Measurements from ENCODE around the gene KCNMA1. TPM values are rescaled to one million over a fixed set of nuclear protein-coding genes. Genes with fewer than 3 reads are reported as not detected.

Gene KCNMA1
- total RNA-seq, 1 experiment from 2014 or later: 1.8 TPM

GRCh38 chr10:77479586-77479985 lies 158.0 kb downstream of the KCNMA1 start:
- Histone ChIP-seq H3K27ac (peak overlapping the region; percentile 42), H3K36me3 (no peaks in the 10 kb centered on the region), H3K4me3 (no peak overlapping the region), H3K4me1 (replicated peaks) (peaks cover 45% of the 10 kb centered on the region), H3K27me3 (replicated peaks) (no peaks in the 10 kb centered on the region), H3K9me3 (replicated peaks) (no peaks in the 10 kb centered on the region)
- DNase-seq (ENCODE audit: low read depth in 1 of 2, low spot score in 2 of 2): no peak

GRCh38 chr10:77478962-77479359 lies 158.6 kb downstream of the KCNMA1 start:
- Histone ChIP-seq H3K27me3 (replicated peaks) (no peaks in the 10 kb centered on the region), H3K4me3 (no peak overlapping the region), H3K36me3 (no peaks in the 10 kb centered on the region), H3K9me3 (replicated peaks) (no peaks in the 10 kb centered on the region), H3K4me1 (replicated peaks) (peaks cover 45% of the 10 kb centered on the region), H3K27ac (peak overlapping the region; percentile 42)
- no peak for DNase-seq (ENCODE audit: low read depth in 1 of 2, low spot score in 2 of 2)

- H3K27ac ChIP-seq: peak overlapping the region; percentile 42
- H3K27me3 ChIP-seq (replicated peaks): no peaks in the 10 kb centered on the region
- no peaks in the 10 kb centered on the region for H3K9me3 ChIP-seq (replicated peaks)
- H3K4me1 ChIP-seq (replicated peaks): peaks cover 45% of the 10 kb centered on the region
- H3K4me3 ChIP-seq: no peak overlapping the region
- no peaks in the 10 kb centered on the region for H3K36me3 ChIP-seq
- peak; percentile 86 to 90 for DNase-seq (ENCODE audit: low read depth in 1 of 2, low spot score in 2 of 2)
Measured at GRCh38 chr10:77478247-77478961, 159.2 kb downstream of the KCNMA1 start.

GRCh38 chr10:77475522-77475921 lies 162.1 kb downstream of the KCNMA1 start:
- Histone ChIP-seq H3K27ac (no peak overlapping the region), H3K9me3 (replicated peaks) (no peaks in the 10 kb centered on the region), H3K27me3 (replicated peaks) (no peaks in the 10 kb centered on the region), H3K4me1 (replicated peaks) (peaks cover 39% of the 10 kb centered on the region), H3K36me3 (no peaks in the 10 kb centered on the region), H3K4me3 (no peak overlapping the region)
- no peak for DNase-seq (ENCODE audit: low read depth in 1 of 2, low spot score in 2 of 2)

- Histone ChIP-seq H3K9me3 (replicated peaks) (no peaks in the 10 kb centered on the region), H3K27me3 (replicated peaks) (no peaks in the 10 kb centered on the region), H3K4me3 (no peak overlapping the region), H3K27ac (no peak overlapping the region), H3K36me3 (no peaks in the 10 kb centered on the region), H3K4me1 (replicated peaks) (peaks cover 33% of the 10 kb centered on the region)
- DNase-seq (ENCODE audit: low read depth in 1 of 2, low spot score in 2 of 2): no peak
Measured at GRCh38 chr10:77474939-77475338, 162.7 kb downstream of the KCNMA1 start.

- no peak for DNase-seq (ENCODE audit: low read depth in 1 of 2, low spot score in 2 of 2)
- H3K9me3 ChIP-seq (replicated peaks): no peaks in the 10 kb centered on the region
- no peaks in the 10 kb centered on the region for H3K27me3 ChIP-seq (replicated peaks)
- no peak overlapping the region for H3K4me3 ChIP-seq
- no peaks in the 10 kb centered on the region for H3K36me3 ChIP-seq
- H3K27ac ChIP-seq: no peak overlapping the region
- H3K4me1 ChIP-seq (replicated peaks): peaks cover 27% of the 10 kb centered on the region
Measured at GRCh38 chr10:77474386-77474785, 163.2 kb downstream of the KCNMA1 start.

- no peak for DNase-seq (ENCODE audit: low read depth in 1 of 2, low spot score in 2 of 2)
- no peak overlapping the region for H3K27ac ChIP-seq
- H3K4me3 ChIP-seq: no peak overlapping the region
- no peaks in the 10 kb centered on the region for H3K27me3 ChIP-seq (replicated peaks)
- peaks cover 6% of the 10 kb centered on the region for H3K4me1 ChIP-seq (replicated peaks)
- no peaks in the 10 kb centered on the region for H3K36me3 ChIP-seq
- H3K9me3 ChIP-seq (replicated peaks): no peaks in the 10 kb centered on the region
Measured at GRCh38 chr10:77472146-77472545, 165.5 kb downstream of the KCNMA1 start.

- Histone ChIP-seq H3K36me3 (no peaks in the 10 kb centered on the region), H3K27me3 (replicated peaks) (no peaks in the 10 kb centered on the region), H3K4me3 (no peak overlapping the region), H3K4me1 (replicated peaks) (no peaks in the 10 kb centered on the region), H3K9me3 (replicated peaks) (no peaks in the 10 kb centered on the region), H3K27ac (no peak overlapping the region)
- DNase-seq (ENCODE audit: low read depth in 1 of 2, low spot score in 2 of 2): no peak
Measured at GRCh38 chr10:77471069-77471536, 166.5 kb downstream of the KCNMA1 start.

GRCh38 chr10:77467422-77467963 lies 170.1 kb downstream of the KCNMA1 start:
- no peak for DNase-seq (ENCODE audit: low read depth in 1 of 2, low spot score in 2 of 2)
- H3K27ac ChIP-seq: no peak overlapping the region
- H3K4me1 ChIP-seq (replicated peaks): no peaks in the 10 kb centered on the region
- no peaks in the 10 kb centered on the region for H3K9me3 ChIP-seq (replicated peaks)
- H3K4me3 ChIP-seq: no peak overlapping the region
- no peaks in the 10 kb centered on the region for H3K27me3 ChIP-seq (replicated peaks)
- H3K36me3 ChIP-seq: no peaks in the 10 kb centered on the region

- no peaks in the 10 kb centered on the region for H3K9me3 ChIP-seq (replicated peaks)
- H3K4me3 ChIP-seq: no peak overlapping the region
- no peaks in the 10 kb centered on the region for H3K4me1 ChIP-seq (replicated peaks)
- no peak for DNase-seq (ENCODE audit: low read depth in 1 of 2, low spot score in 2 of 2)
- H3K27me3 ChIP-seq (replicated peaks): no peaks in the 10 kb centered on the region
- no peaks in the 10 kb centered on the region for H3K36me3 ChIP-seq
- H3K27ac ChIP-seq: no peak overlapping the region
Measured at GRCh38 chr10:77463967-77464745, 173.5 kb downstream of the KCNMA1 start.

- Histone ChIP-seq H3K4me3 (no peak overlapping the region), H3K27me3 (replicated peaks) (no peaks in the 10 kb centered on the region), H3K27ac (no peak overlapping the region), H3K4me1 (replicated peaks) (no peaks in the 10 kb centered on the region), H3K36me3 (no peaks in the 10 kb centered on the region), H3K9me3 (replicated peaks) (no peaks in the 10 kb centered on the region)
- DNase-seq (ENCODE audit: low read depth in 1 of 2, low spot score in 2 of 2): no peak
Measured at GRCh38 chr10:77463499-77463898, 174.1 kb downstream of the KCNMA1 start.

GRCh38 chr10:77461636-77462296 lies 175.8 kb downstream of the KCNMA1 start:
- no peak for DNase-seq (ENCODE audit: low read depth in 1 of 2, low spot score in 2 of 2)
- Histone ChIP-seq H3K27ac (no peak overlapping the region), H3K4me1 (replicated peaks) (no peaks in the 10 kb centered on the region), H3K9me3 (replicated peaks) (no peaks in the 10 kb centered on the region), H3K36me3 (no peaks in the 10 kb centered on the region), H3K4me3 (no peak overlapping the region), H3K27me3 (replicated peaks) (no peaks in the 10 kb centered on the region)

GRCh38 chr10:77459905-77460304 lies 177.7 kb downstream of the KCNMA1 start:
- no peaks in the 10 kb centered on the region for H3K27me3 ChIP-seq (replicated peaks)
- no peaks in the 10 kb centered on the region for H3K4me1 ChIP-seq (replicated peaks)
- H3K4me3 ChIP-seq: no peak overlapping the region
- no peaks in the 10 kb centered on the region for H3K36me3 ChIP-seq
- H3K9me3 ChIP-seq (replicated peaks): no peaks in the 10 kb centered on the region
- no peak overlapping the region for H3K27ac ChIP-seq
- no peak for DNase-seq (ENCODE audit: low read depth in 1 of 2, low spot score in 2 of 2)

All from SJSA1 (cell line).